GM12865 (cell line): ENCODE results near the gene ZNF428.
"Not testable (repeated sequence)": the region's sequence is repeated elsewhere in the genome, so short reads cannot be mapped to it uniquely, and the experiment has no call there.

Source experiments
- DNase-seq: peaks from one replicate; pipeline ENCODE4 v3.0.0; 2010; ENCODE audit warnings: low read depth
- H3K4me3 ChIP-seq: 2 replicates; pipeline ENCODE4 v1.5.1; 2011; ENCODE audit warnings: mild to moderate bottlenecking, low read depth, low read length, control low read depth
- CTCF ChIP-seq: IDR thresholded peaks from 2 replicates; pipeline ENCODE4 v1.5.1; 2011; ENCODE audit warnings: low read length, control low read depth, low read depth, inconsistent platforms; ENCODE audit not compliant: insufficient read depth; ENCODE audit errors: missing control alignments

Gene ZNF428

DNA sequence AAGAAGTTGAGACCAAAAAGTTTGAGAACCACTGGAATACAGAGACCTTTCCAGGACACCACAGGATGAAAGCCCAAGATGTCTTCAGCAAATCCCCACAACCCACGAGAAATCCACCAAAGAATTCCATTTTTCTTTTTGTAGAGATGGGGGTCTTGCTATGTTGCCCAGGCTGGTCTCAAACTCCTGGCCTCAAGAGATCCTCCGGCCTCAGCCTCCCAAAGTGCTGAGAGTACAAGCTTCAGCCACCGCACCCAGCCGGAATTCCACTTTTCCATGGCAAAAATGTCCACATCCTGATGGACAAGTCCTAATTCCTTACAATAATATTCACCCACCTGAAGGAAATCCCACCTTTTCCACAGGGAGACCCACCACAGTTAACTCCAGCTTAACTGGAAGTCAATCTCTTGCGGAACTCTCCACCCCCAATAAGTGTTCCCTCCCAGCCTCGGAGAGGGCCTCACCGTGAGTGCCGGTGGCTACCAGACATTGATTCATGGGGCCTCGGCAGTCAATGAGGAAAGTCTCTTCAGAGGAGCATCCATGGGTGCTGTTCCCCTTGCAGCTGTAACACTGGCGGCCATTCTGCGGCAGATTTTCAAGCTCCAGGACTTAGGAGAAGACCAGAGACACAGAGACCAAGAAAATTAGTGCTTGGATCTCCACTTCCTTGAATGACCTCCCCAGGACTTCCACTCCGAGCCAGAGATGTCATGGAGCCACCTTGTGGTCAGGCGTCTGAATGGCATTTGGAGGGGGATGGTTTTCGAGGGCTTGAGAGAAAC, 32.5 kb upstream of the ZNF428 start:
- peak; percentile 76 for TF ChIP-seq CTCF
- peak; percentile 79 for DNase-seq
- H3K4me3 ChIP-seq, result no peak overlapping the region

DNA sequence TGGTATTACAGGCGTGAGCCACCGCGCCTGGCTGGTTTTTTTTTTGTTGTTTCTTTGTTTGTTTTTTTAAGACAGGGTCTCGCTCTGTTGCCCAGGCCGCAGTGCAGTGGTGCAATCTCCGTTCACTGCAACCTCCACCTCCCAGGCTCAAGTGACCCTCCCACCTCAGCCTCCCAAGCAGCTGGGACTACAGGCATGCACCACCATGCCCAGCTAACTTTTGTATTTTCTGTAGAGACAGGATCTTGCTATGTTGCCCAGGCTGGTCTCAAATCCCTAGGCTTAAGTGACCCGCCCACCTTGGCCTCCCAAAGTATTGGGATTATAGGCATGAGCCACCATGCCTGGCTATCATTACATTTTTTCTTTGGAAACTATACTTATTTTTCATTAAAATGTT, 30.8 kb upstream of the ZNF428 start:
- not testable (repeated sequence) for H3K4me3 ChIP-seq, DNase-seq

- no peak for DNase-seq
- no peak overlapping the region for H3K4me3 ChIP-seq
- no peak for TF ChIP-seq CTCF
These were observed 30.1 kb upstream of the ZNF428 start for GRCh38 chr19:43649514-43649913.

DNA sequence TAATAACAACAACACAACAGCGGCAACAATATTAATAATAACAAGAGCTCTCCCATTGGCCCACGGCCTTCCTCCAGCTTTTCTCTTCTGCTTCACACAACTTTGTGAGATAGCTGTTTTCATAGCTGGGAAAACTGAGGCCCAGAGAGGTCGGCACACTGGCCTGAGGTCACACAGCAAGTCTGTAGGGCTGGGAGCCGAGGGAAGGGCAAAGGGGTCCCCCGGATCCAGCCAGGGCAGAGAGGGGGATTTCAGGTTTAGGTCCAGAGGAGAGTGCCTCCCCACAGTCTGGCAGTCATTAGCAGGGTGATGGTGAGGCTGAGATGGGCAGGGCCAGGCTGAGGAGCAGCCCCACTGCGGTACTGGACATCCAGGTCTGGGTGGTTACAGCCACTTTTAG, 29.2 kb upstream of the ZNF428 start:
- TF ChIP-seq CTCF, result no peak

GRCh38 chr19:43644181-43644580, 24.8 kb upstream of the ZNF428 start:
- DNase-seq, result no peak
- H3K4me3 ChIP-seq, result no peak overlapping the region
- no peak for TF ChIP-seq CTCF

More for the DNA sequence above, 29.2 kb upstream of the ZNF428 start:
- no peak for DNase-seq
- no peak overlapping the region for H3K4me3 ChIP-seq

DNA sequence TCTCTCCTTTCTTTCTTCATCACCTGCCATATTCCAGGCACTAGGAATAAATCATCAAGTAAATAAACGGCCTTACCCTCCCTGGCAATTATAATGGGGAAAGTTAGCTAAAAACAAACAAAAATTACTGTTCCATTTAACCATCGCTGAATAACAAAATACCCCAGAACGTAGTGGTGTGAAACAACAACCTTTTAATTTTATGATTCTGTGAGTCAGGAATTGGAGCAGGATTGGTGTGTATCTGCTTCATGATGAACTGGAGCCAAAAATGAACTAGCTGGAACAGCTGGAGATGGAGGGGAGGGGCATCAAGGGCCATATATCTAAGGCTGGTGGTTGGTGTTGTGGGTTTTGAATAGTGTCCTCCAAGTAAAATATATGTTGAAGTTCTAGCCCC, 23.9 kb upstream of the ZNF428 start:
- H3K4me3 ChIP-seq, result no peak overlapping the region
- TF ChIP-seq CTCF, result no peak
- no peak for DNase-seq

DNA sequence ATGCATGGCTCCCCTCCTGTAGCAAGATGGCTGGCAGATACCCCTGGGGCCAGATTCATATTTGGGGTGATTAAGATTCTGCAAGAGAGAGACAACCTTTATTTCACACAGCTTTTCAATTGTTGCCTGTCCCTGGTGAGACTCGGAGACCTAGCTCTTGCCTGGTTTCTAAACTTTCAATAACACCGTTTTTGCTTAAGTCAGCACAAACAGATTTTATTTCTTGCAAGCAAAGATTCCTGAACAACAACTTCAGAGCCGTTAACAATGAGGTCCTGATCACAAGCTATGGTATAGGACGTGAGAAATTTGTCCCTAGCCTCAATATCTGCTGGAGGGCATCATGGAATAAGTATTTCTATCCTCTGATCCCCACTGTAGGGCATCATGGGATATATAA, 23.1 kb upstream of the ZNF428 start:
- TF ChIP-seq CTCF, result no peak
- no peak for DNase-seq
- H3K4me3 ChIP-seq, result no peak overlapping the region
